ENCODE data around the gene DCAF10.
"Not testable (repeated sequence)": the region's sequence is repeated elsewhere in the genome, so short reads cannot be mapped to it uniquely, and the experiment has no call there.

DCAF10 gene

GRCh38 chr9:37859043-37859442 lies 58.4 kb downstream of the DCAF10 start:
- no peak for DNase-seq

GRCh38 chr9:37862530-37862929 lies 61.9 kb downstream of the DCAF10 start:
- no peak for DNase-seq

DNA sequence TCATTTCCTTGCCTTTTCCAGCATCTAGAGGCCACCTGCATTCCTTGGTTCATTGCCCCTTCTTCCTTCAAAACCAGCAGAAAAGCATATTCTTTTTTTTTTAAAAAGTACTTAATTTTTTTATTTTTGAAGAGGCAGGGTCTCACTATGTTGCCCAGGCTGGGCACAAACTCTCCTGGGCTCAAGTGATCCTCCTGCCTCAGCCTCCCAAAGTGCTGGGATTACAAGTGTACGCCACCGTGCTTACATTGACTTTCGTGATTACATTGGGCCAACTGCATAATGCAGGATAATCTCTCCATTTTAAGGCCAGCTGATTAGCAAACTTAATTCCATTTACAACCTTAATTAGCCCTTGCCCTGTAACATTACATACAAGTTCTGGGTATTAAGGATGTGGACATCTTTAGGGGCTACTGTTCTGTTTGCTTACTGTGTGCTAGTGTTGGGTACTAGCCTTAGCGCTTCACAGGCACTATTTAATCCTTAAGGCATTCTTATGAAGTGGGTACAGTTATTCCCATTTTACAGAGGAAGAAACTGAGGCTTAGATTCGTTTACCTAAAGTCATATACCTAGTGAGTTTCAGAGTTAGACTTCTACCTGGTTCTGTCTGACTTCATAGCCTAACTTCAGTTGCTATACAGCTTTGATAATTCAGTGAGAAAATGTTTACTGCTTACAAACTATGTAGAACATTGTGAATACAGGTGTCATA lies 69.6 kb downstream of the DCAF10 start:
- no peak for DNase-seq

- DNase-seq = no peak
These were observed 70.2 kb downstream of the DCAF10 start for GRCh38 chr9:37870799-37871176.

DNA sequence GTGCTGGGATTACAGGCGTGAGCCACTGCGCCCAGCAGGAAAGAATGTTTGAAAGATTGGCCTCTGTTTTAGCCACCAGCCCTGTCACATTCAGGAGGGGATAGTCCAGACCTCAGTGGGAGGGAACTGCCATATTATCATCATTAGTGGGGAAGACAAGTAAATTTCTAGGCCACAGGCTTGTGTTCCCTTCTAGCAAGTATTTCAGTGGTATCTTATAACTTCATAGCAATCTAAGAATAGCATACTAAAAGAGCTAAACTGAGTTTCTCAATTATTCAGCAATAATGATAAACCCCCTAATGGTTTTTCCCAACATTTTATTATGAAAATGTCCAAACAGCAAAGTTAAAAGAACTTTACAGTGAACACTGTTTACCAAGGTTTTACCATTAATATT lies 73.4 kb downstream of the DCAF10 start:
- no peak for DNase-seq

DNA sequence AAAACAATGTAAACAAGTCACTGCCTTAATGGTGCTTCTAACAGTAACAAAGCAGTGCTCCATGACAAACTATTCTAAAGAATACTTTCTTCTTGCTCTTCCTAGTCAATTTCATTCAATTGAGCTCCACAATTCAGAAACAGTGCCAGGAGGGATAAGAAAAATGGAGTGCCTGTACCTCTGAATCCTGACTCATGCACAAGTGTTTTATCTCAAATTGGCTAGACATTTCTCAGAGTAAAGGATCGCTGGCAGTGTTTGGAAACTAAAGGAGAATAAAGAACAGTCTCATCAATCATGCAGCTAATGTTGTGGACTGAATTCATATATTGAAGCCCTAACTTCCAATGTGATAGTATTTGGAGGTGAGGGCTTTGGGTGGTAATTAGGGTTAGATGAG lies 75.8 kb downstream of the DCAF10 start:
- no peak for DNase-seq

GRCh38 chr9:37880916-37881479 lies 80.4 kb downstream of the DCAF10 start:
- no peak for DNase-seq

GRCh38 chr9:37887977-37888583 lies 87.5 kb downstream of the DCAF10 start:
- not testable (repeated sequence) for DNase-seq

DNA sequence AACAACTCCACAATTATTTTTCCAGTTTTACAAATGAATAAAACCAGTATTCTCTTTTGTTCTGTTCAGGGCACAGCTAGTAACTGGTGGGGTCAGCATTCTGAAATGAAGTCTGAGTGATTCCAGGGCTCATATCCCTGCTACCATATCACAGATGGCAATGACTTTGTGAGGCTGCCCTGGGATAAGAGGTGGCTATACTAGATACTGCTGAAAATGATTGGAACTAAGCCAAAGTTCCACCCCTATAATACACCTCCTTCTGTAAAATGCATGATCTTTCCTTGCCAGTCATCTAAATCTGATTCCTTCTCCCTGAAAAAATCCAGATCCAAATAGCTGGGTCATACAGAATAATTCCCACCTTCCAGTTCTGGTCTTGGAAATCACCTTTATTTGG lies 88.9 kb downstream of the DCAF10 start:
- no peak for DNase-seq

GRCh38 chr9:37891042-37891441 lies 90.4 kb downstream of the DCAF10 start:
- not testable (repeated sequence) for DNase-seq

DNA sequence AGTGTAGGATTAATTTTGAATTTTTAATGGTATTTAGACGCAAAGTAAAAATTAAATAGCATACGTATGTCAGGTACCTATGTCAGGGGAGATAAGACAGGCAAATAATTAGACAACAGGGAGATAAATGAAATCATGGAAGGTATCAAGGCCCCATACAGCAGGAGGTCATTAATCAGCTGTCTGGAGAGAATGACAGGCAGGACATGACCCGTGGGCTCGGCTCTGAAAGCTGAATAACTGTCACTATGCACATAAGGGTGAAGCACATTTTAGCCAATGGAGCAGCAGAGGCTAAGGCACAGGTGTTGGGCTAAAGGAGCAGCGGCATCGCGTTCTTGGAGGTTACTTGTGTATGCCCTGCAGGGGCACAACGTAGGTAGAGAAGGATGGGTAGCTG lies 91.5 kb downstream of the DCAF10 start:
- no peak for DNase-seq

DNA sequence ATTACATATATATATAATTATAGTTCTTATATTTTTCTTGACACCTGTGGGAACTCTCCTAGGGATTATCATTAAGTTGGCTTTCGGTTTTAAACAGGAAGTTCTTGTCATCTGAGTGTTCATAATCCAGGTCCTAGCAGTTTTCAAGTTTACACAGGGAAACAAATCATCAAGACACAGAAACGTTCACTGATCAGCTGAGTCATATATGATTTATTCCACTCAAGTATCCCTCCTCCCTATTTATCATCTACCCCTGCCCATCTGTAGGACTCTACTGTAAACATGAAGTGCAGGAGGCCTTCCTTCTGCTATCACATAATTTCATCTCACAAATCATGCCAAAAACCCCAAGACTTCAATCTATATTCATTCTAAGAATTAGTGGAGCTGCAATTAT lies 97.1 kb downstream of the DCAF10 start:
- no peak for DNase-seq

GRCh38 chr9:37899041-37899440 lies 98.4 kb downstream of the DCAF10 start:
- DNase-seq = no peak

DNA sequence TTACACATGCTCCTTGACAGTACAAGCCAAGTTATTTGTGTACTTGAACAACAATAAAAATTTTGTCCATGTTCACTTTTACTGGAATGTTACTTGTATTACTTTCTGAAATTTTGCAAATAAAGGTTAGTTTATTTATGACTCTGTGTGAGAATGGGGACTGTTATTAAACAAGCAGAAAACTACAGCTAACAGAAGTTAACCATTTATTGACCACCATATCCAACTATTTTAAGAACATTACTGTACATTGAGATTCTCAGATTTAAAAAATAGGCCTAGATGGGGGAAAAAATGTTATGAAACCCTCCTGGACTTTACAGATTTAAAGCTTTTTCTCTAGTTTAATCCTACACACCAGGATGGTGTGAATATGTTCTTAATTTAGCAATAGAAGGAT lies 101.5 kb downstream of the DCAF10 start:
- DNase-seq = no peak

DNA sequence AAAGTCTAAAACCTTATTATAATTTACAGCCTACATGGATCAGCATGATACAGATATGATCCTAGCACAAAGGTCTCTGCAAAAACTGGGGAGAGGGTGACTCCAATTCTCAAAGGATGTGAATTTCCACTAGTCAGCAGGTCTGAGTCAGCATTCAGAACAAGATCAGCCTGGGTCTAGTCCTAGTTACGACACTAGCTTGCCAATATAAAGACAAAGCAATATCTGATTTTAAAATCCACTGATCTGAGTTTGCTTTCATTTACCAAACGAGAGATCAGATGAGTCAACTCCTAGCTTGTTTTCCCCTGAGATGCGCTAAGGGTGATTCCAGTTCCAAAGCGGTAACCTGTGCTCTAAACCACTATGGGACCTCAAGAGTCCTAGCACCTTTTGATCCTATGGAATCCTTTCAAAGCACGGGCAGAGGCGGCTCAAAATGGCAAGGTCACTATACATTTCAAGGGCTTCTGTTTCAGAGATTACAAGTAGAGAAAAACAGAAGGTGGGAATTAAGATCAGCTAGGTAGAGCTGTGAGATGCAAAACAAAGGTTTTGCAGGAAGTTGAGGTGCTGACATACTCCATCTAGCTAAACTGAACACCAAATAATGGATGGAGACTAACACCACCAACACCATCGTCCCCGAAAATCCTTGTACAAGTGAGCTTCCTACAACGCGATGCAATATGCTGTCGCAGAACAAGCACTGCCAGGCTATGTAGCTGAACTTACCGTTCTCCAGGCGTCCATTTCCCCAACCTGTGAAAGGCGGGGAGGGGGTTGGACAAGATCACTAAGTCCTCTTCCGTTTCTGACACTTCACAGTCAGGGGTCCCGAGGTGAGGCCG lies 102.4 kb downstream of the DCAF10 start:
- DNase-seq = peak in 1 of 56 donors; percentile 64

- peak; percentile 45 to 98 (median 88) for DNase-seq
These were observed 103.2 kb downstream of the DCAF10 start, which contains the start of gene SLC25A51 for GRCh38 chr9:37903647-37904444. Gene SLC25A51 (minus strand): TSS chr9:37904127. CDS start chr9:37888550, 15,577 bp downstream.

- DNase-seq = peak in 2 of 56 donors; percentile 58 to 59
These were observed 104.0 kb downstream of the DCAF10 start for GRCh38 chr9:37904445-37905130.

GRCh38 chr9:37905131-37905505 lies 104.5 kb downstream of the DCAF10 start:
- no peak for DNase-seq

GRCh38 chr9:37905776-37906175 lies 105.2 kb downstream of the DCAF10 start:
- DNase-seq = no peak
